ENCODE results near the gene DBF4B. TPM values are rescaled to one million over a fixed set of nuclear protein-coding genes. Genes with fewer than 3 reads are reported as not detected.
"Not testable (repeated sequence)": the region's sequence is repeated elsewhere in the genome, so short reads cannot be mapped to it uniquely, and the experiment has no call there.

DBF4B gene
- total and polyA plus RNA-seq, 7 donors, result 0.60 to 7.8 (median 4.6) TPM

DNA sequence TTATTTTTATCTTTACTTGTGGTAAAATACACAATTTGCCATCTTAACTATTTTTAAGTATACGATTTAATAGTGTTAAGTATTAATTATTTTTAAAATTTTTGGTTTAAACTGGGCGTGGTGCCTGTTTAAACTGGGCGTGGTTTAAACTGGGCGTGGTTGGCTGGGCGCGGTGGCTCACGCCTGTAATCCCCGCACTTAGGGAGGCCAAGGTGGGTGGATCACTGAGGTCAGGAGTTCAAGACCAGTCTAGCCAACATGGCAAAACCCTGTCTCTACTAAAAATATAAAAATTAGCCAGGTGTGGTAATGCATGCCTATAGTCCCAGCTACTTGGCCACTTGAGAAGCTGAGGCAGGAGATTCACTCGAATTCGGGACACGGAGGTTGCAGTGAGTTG is 14.9 kb upstream of the DBF4B start:
- Histone ChIP-seq H3K9me3 (no peaks in the 10 kb centered on the region), H3K27me3 (no peaks in the 10 kb centered on the region), H3K36me3 (no peaks in the 10 kb centered on the region), H3K27ac (no peak overlapping the region), H3K4me3 (no peak overlapping the region), H3K4me1 (peaks cover 0 to 14% (median 12%) of the 10 kb centered on the region in 4 donors)
- WGBS, 2 donors, result 43 to 73% methylated on average over 11 of the region's 11 CpGs
- TF ChIP-seq, protein P1, sequence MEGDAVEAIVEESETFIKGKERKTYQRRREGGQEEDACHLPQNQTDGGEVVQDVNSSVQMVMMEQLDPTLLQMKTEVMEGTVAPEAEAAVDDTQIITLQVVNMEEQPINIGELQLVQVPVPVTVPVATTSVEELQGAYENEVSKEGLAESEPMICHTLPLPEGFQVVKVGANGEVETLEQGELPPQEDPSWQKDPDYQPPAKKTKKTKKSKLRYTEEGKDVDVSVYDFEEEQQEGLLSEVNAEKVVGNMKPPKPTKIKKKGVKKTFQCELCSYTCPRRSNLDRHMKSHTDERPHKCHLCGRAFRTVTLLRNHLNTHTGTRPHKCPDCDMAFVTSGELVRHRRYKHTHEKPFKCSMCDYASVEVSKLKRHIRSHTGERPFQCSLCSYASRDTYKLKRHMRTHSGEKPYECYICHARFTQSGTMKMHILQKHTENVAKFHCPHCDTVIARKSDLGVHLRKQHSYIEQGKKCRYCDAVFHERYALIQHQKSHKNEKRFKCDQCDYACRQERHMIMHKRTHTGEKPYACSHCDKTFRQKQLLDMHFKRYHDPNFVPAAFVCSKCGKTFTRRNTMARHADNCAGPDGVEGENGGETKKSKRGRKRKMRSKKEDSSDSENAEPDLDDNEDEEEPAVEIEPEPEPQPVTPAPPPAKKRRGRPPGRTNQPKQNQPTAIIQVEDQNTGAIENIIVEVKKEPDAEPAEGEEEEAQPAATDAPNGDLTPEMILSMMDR (IDR thresholded peaks at IDR 0.05), result no peak
- TF ChIP-seq POLR2A (IDR thresholded peaks at IDR 0.05) (no peak), POLR2AphosphoS5 (IDR thresholded peaks at IDR 0.05) (no peak)
- intact Hi-C loops (cut with DNase I), result no loop called here
- DNase-seq, result no peak

DNA sequence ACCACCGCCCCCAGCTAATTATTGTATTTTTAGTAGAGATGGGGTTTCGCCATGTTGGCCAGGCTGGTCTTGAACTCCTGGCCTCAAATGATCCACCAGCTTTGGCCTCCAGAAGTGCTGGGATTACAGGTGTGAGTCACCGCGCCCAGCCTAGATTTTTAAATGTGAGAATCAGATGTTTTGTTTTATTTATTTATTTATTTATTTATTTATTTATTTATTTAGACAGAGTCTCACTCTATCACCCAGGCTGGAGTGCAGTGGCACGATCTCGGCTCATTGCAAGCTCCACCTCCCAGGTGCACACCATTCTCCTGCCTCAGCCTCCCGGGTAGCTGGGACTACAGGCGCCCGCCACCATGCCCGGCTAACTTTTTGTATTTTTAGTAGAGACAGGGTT is 8.2 kb upstream of the DBF4B start:
- WGBS, 2 donors, result 87 to 92% methylated on average over 10 of the region's 10 CpGs
- not testable (repeated sequence) for DNase-seq

DNA sequence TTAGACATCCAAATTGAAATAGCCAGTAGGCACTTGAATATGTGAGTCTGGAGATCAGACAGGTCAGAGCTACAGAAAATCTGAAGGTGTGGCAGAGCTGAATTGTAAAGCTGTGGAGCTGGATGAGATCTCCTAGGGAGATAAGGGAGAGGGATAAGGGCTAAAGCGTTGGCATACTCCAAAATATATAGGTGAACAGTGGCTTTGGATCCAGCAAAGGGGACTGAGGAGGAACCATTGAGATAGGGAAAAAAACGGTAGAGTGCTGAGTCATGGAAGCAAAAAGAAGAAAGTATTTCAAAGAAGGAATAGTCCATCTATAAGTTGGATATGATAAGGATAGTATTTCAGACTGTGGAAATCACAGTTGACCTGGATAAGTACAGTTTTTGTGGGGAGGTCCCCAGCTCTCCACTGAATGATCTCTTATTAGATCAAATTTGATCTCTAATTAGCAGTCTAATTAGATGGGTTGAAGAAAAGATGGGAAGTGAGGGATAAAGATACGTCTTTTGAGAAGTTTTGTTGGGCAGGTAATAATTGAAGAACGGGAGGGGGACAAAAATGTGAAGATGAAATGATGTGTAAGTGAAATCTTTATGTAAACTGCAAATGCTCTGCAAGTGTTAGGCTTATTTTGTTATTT is 587 bp upstream of the DBF4B start:
- WGBS, 2 donors, result 16 to 26% methylated on average over 4 of the region's 4 CpGs
- Histone ChIP-seq H3K4me1 (peaks cover 0 to 20% (median 13%) of the 10 kb centered on the region in 4 donors), H3K9me3 (no peaks in the 10 kb centered on the region), H3K27ac (peak overlapping the region; percentile 73 to 87 (median 80)), H3K36me3 (no peaks in the 10 kb centered on the region), H3K27me3 (peaks cover 0 to 9% (median 0%) of the 10 kb centered on the region in 3 donors), H3K4me3 (peak overlapping the region; percentile 52 to 73 (median 66))
- no peak for DNase-seq
- intact Hi-C loops (cut with DNase I), result no loop called here
- TF ChIP-seq, protein P1 (IDR thresholded peaks at IDR 0.05), result no peak
- TF ChIP-seq EP300 (IDR thresholded peaks at IDR 0.05), result no peak
- TF ChIP-seq POLR2A (IDR thresholded peaks at IDR 0.05), result no peak

More for the DNA sequence above, 8.2 kb upstream of the DBF4B start:
- H3K36me3 ChIP-seq; intact Hi-C loops (cut with DNase I); H3K27ac ChIP-seq; H3K27me3 ChIP-seq; H3K9me3 ChIP-seq; H3K4me3 ChIP-seq; H3K4me1 ChIP-seq: not testable (repeated sequence)

DNA sequence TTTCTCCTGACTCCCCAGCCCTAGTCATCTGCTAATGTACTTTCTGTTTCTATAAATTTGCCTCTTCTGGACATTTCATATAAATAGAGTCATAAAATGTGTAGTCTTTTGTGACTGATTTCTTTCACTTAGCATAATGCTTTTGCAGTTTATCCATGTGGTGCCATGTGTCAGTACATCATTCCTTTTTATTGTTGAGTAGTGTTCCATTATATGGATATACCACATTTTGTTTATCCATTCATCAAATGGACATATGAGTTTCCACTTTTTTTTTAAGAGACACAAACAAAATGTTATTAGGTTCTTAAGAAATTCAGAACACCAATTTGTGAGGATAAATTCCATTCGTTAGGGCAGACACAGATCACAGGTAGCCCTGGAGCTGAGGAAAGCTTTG is 11.0 kb downstream of the DBF4B start:
- no peak overlapping the region for H3K27ac ChIP-seq
- TF ChIP-seq EP300 (IDR thresholded peaks at IDR 0.05) (no peak), POLR2A (IDR thresholded peaks at IDR 0.05) (no peak), POLR2AphosphoS5 (IDR thresholded peaks at IDR 0.05) (no peak)
- TF ChIP-seq, protein P1 (IDR thresholded peaks at IDR 0.05), result no peak
- no peaks in the 10 kb centered on the region for H3K9me3 ChIP-seq
- H3K4me1 ChIP-seq, result no peaks in the 10 kb centered on the region
- no peak overlapping the region for H3K4me3 ChIP-seq
- intact Hi-C loops (cut with DNase I), result no loop called here
- 99% methylated on average over 1 of the region's 1 CpG for WGBS, 2 donors
- H3K36me3 ChIP-seq, result peaks cover 0 to 16% (median 0%) of the 10 kb centered on the region in 4 donors
- H3K27me3 ChIP-seq, result no peaks in the 10 kb centered on the region
- DNase-seq, result no peak

DNA sequence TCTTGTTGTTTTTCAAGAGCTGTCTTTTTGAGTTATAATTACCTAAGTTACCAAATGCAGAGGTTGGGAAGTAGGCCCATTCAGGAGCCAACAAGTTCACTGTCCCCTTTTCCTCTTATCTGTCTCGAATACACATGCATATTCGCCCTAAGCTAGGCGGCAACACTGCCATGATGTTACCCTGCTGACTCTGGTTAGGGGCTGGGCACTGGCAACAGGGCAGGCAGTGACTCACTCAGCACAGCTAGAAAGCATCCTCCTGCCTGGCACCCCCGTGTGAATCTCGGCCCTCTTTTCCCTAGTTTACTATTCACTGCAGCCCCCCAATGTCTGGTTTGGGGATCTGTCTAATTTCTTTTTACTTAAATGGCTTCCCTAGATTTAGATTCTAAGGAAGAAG is 13.8 kb downstream of the DBF4B start:
- Histone ChIP-seq H3K27me3 (no peaks in the 10 kb centered on the region), H3K4me3 (no peak overlapping the region), H3K36me3 (peaks cover 0 to 16% (median 0%) of the 10 kb centered on the region in 4 donors), H3K27ac (no peak overlapping the region), H3K9me3 (no peaks in the 10 kb centered on the region), H3K4me1 (no peaks in the 10 kb centered on the region)
- TF ChIP-seq EP300 (IDR thresholded peaks at IDR 0.05) (no peak), POLR2AphosphoS5 (IDR thresholded peaks at IDR 0.05) (no peak), POLR2A (IDR thresholded peaks at IDR 0.05) (no peak)
- TF ChIP-seq, protein P1 (IDR thresholded peaks at IDR 0.05), result no peak
- intact Hi-C loops (cut with DNase I), result no loop called here
- WGBS, 2 donors, result 92 to 93% methylated on average over 5 of the region's 5 CpGs
- DNase-seq, result peak; percentile 6

DNA sequence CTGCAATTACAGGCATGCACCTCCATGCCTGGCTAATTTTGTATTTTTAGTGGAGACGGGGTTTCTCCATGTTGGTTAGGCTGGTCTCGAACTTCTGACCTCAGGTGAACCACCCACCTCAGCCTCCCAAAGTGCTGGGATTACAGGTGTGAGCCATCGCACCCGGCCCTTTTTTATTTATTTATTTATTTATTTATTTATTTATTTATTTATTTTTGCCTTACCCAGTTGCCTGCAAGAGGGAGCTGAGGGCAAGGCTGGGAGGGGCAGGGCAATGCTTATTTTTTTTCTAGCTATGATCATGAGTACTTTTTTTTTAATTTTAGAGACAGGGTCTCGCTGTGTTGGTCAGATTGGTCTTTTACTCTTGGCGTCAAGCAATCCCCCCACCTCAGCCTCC is 17.7 kb downstream of the DBF4B start:
- H3K9me3 ChIP-seq; H3K27ac ChIP-seq; H3K27me3 ChIP-seq; H3K4me1 ChIP-seq; H3K4me3 ChIP-seq; intact Hi-C loops (cut with DNase I): not testable (repeated sequence)
- peak; percentile 13 for DNase-seq
- 98% methylated on average over 6 of the region's 6 CpGs for WGBS, 2 donors
- peaks cover 0 to 27% (median 0%) of the 10 kb centered on the region in 4 donors for H3K36me3 ChIP-seq

Measured in sigmoid colon (tissue), 7 donors.